GM19099 (cell line): ENCODE data around the gene NINJ1.

Source experiments
- POLR2A ChIP-seq: IDR thresholded peaks from 3 replicates; pipeline ENCODE4 v1.6.1; 2011; ENCODE audit warnings: low read depth; ENCODE audit not compliant: insufficient read length; ENCODE audit errors: extremely low read depth

The NINJ1 gene

GRCh38 chr9:93111001-93111370, 23.1 kb downstream of the NINJ1 start:
- TF ChIP-seq POLR2A, result no peak

GRCh38 chr9:93110311-93110855, 23.7 kb downstream of the NINJ1 start:
- TF ChIP-seq POLR2A, result no peak

GRCh38 chr9:93108291-93109041, 25.6 kb downstream of the NINJ1 start:
- no peak for TF ChIP-seq POLR2A

GRCh38 chr9:93107825-93108161, 26.3 kb downstream of the NINJ1 start:
- no peak for TF ChIP-seq POLR2A

- no peak for TF ChIP-seq POLR2A
Observed at GRCh38 chr9:93107151-93107824, 26.8 kb downstream of the NINJ1 start.

GRCh38 chr9:93105620-93106019, 28.4 kb downstream of the NINJ1 start:
- no peak for TF ChIP-seq POLR2A

GRCh38 chr9:93100276-93100636, 33.8 kb downstream of the NINJ1 start:
- TF ChIP-seq POLR2A, result no peak

GRCh38 chr9:93099551-93100275, 34.3 kb downstream of the NINJ1 start:
- no peak for TF ChIP-seq POLR2A

GRCh38 chr9:93098236-93098946, 35.7 kb downstream of the NINJ1 start:
- no peak for TF ChIP-seq POLR2A

GRCh38 chr9:93097511-93098201, 36.4 kb downstream of the NINJ1 start:
- TF ChIP-seq POLR2A, result no peak

- TF ChIP-seq POLR2A, result no peak
Observed at GRCh38 chr9:93096811-93097382, 37.2 kb downstream of the NINJ1 start.

- peak; percentile 73 for TF ChIP-seq POLR2A
Observed at GRCh38 chr9:93096131-93096802, 37.8 kb downstream of the NINJ1 start, which contains the start of gene CARD19. Gene CARD19, plus strand, starts transcription at chr9:93096217. Its CDS starts 129 bp downstream, at chr9:93096346.
